Occipital lobe (tissue), 2 donors: ENCODE results near the gene NAT8L. TPM values are rescaled to one million over a fixed set of nuclear protein-coding genes. Genes with fewer than 3 reads are reported as not detected.

Source experiments
- DNase-seq: peaks from one replicate; lab custom pipeline; 2025; lab: John Stamatoyannopoulos, UW
- total RNA-seq: library from RNA; depleted of rRNA; stranded (reverse); fragments of >200 nt; gene quantifications from one replicate; pipeline ENCODE4 v1.2.3, GENCODE V29; 2014

Gene NAT8L
- total RNA-seq, 1 donor from 2014 or later, result 11.4 TPM

GRCh38 chr4:2045518-2045951, 13.6 kb upstream of the NAT8L start:
- no peak for DNase-seq

- no peak for DNase-seq
These were observed 12.8 kb upstream of the NAT8L start for GRCh38 chr4:2046031-2046961.

DNA sequence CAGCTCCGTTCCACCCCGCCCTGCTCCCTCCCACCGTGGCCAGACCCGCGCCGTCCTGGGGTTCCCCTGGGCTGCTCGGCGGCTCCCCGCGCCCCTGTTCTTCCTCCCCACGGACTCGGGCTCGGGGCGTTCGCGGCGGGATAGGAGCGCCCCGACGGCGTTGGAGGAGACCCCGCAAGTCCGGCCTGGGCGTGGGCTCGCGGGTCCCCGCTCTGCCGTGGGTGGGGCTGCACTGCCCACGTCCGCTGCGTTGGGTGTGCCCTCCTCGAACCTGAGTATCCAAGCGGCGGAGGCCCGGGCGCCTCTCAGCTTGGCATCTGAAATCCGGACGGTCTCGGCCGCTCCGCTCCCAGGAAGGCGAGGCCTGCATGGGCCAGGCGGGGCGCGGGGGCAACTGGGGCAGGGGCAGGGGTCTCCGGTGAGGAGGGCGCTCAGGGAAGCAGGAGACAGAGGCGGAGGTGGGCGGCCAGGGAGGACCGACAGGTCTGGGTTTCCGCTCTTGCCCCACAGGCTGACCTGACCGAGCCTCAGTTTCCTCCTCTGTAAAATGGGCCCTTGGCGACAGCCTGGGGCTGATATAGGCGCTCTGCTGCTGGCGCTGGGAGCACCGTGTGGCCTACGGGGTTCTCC, 12.0 kb upstream of the NAT8L start:
- no peak for DNase-seq

GRCh38 chr4:2047781-2048581, 11.1 kb upstream of the NAT8L start:
- no peak for DNase-seq

- no peak for DNase-seq
These were observed 10.3 kb upstream of the NAT8L start for GRCh38 chr4:2048831-2049230.

GRCh38 chr4:2049381-2049780, 9.7 kb upstream of the NAT8L start:
- DNase-seq, result no peak

DNA sequence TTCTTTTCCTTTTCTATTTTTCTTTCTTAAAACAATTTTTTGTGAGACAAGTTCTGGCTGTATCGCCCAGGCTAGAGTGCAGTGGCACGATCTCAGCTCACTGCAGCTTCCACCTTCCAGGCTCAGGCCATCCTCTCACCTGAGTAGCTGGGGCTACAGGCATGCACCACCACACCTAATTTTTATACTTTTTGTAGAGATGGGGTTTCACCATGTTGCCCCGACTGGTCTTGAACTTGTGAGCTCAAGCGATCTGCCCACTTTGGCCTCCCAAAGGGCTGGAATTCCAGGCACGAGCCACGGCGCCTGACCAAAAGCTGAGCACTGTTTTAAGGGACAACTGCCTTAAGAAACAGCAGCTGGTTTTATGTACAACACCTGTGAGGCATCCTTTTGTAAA, 9.3 kb upstream of the NAT8L start:
- DNase-seq, result no peak

GRCh38 chr4:2051086-2051485, 8.0 kb upstream of the NAT8L start:
- no peak for DNase-seq

GRCh38 chr4:2054217-2054616, 4.9 kb upstream of the NAT8L start:
- no peak for DNase-seq

GRCh38 chr4:2057382-2058065, 1.6 kb upstream of the NAT8L start:
- no peak for DNase-seq

DNA sequence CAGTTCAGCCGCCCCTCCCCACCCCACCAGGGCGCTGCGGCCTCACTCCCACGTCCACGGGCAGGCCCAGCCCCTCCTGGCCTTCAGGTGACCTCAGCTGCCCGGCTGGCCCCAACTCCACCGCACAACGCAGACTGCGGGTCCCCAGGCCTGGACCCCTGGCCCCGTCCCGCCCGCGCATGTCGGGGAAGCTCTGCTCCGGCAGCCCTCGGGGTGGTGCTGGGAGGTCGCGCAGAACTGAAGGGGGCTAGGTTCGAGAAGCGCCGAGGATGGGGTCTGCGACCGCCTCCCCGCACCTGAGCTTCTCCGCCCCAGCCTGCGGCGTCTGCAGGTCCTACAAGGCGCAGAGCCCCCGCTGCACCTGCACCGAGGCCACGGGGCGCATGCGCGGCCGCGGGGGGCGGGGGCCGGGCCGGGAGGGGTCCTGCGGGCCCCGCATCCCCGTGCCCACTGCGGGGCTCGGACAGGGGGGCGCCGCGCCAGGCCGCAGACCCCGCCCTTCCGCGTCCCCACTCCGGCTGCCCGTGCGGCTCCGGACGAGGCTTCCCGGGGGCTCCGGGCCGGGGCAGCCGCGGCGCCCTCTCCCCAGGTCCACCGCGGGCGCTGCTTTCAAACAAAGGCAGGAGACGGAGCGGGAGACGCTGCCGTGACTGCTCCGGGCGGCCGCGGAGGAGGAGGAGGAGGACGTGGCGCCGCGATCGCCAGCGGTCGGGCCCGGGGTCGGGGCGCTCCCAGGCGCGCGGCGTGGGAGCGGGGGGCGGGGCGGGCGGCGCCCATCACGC, 672 bp upstream of the NAT8L start:
- DNase-seq, result peak; percentile 40

DNA sequence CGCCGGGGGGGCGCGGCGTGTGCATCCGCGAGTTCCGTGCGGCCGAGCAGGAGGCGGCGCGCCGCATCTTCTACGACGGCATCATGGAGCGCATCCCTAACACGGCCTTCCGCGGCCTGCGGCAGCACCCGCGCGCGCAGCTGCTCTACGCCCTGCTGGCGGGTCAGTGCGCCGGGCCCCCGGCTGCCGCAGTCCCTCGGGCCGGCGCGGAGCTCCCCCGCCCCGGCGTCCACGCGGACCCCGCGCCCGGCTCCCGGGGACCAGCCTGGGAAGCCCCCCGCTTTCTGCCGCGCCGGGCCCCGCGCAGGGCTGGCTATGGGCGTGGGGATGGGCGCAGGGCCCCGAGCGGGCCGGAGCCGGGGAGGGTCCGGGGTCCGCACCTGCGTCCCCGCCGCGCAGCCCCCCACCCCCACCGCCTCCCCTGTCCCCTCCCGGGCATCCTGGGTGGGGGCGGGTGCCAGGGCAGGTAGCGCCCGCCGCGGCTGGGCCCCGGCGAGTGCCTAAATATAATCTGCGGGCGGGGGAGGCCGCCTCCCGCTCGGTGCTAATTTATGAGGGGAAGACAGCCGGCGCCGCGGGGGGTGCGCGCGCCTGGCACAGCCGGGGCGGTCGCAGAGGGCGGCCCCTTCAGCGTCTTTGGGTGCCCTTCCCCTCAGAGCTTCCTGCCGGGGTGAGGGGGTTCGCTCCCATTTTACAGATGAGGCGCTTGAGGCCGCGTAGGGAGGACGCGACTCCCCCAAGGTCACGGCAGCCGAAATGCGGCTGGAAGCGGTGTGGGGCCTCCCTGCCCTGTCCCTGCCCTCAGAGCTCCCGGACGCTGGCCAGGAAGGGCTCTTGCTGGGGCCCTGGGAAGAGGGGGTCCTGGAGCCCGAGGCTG, 837 bp downstream of the NAT8L start:
- DNase-seq, result no peak

DNA sequence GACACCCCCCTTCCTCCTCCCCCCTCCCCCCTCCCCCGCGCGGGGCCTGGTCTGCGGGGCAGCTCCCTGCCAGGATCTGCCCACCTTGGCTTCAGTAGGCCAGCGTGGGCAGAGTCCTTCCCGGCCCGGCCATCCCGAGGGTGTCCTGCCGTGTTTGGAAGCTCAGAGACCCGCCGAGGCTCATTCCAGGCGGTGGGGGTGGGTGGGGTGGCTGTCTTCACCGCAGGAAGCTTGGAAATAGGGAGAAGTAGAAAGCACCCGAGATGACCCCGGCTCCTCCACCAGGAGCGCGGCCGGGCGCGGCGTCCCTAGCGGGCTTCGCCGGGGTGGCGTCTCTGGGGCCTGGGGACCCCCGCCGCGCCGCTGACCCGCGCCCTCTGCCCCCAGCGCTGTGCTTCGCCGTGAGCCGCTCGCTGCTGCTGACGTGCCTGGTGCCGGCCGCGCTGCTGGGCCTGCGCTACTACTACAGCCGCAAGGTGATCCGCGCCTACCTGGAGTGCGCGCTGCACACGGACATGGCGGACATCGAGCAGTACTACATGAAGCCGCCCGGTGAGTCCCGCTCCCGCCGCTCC, 1.6 kb downstream of the NAT8L start:
- DNase-seq, result no peak

- DNase-seq, result no peak
These were observed 2.3 kb downstream of the NAT8L start for GRCh38 chr4:2061186-2062131.

- DNase-seq, result no peak
These were observed 3.2 kb downstream of the NAT8L start for GRCh38 chr4:2062168-2062807.

DNA sequence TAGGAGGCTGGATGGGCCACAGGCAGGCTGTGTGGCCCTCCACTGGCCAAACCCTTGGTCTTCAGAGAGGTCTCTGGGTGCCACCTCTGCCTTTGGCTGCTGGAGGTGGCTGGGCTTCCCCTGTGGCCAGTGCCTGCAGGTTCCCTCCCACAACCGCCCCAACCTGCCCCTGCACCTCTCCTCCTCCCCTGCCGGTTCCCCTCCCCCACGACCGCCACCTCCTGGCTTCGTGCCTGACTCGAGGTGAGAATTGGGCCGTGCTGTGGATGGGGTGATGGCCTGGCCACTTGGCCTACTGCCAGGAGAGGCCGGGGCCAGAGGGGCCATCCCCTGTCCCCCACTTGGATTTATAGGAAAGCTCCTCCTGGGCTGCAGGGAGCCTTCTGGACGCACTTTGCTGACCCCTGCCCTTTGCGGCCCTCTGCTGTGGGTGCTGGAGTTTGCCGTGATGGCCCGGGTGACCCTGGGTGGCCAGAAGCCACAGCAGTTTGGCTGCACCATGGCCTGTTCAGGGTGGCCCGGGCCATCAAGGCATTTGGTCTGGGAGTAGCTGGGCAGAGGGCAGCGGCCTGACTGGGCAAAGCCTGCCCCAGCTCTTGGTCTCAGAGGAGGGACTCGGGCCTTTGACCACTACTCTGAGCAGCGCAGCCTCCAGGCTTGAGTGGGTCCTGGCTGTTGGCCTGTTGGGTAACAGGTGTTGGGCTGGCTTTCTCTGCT, 3.8 kb downstream of the NAT8L start:
- DNase-seq, result no peak
